Body of pancreas (tissue), 4 donors: ENCODE data around the gene TXLNA. TPM values are rescaled to one million over a fixed set of nuclear protein-coding genes. Genes with fewer than 3 reads are reported as not detected.

ENCODE experiments used
- ATAC-seq: fragments of 150-250 bp; one replicate; pipeline ENCODE4 v1.9.1; 2016
- DNase-seq, 4 donors: peaks; one replicate each; pipeline ENCODE4 v3.0.0-alpha.2; 2019
- H3K27ac ChIP-seq, 4 donors: fragments of 200-600 bp; sonication (generic); 1 replicate in 3 of 4; 2 replicates in 1 of 4; pipeline versions ENCODE4 v1.5.1 to v1.6.1; 2016 to 2019; ENCODE audit warnings: mild to moderate bottlenecking in 1 of 4, mixed read lengths in 1 of 4, moderate library complexity in 1 of 4
- H3K27me3 ChIP-seq, 2 donors: fragments of 200-600 bp; sonication (generic); one replicate each; pipeline ENCODE4 v1.6.0; 2016; ENCODE audit warnings: mild to moderate bottlenecking in 1 of 2
- H3K36me3 ChIP-seq, 2 donors: fragments of 200-600 bp; sonication (generic); replicated peaks in 1 of 2; 2 replicates each; pipeline ENCODE4 v1.5.1; 2016; ENCODE audit warnings: low read depth in 2 of 2; ENCODE audit not compliant: insufficient read depth in 1 of 2
- H3K4me1 ChIP-seq: fragments of 200-600 bp; sonication (generic); one replicate; pipeline ENCODE4 v1.6.0; 2016
- H3K4me3 ChIP-seq, 2 donors: fragments of 200-600 bp; sonication (generic); 1 replicate in 1 of 2; 2 replicates in 1 of 2; pipeline ENCODE4 v1.5.1; 2016 to 2019
- H3K9me3 ChIP-seq, 3 donors: fragments of 200-600 bp; sonication (generic); 1 replicate in 2 of 3; 2 replicates in 1 of 3; pipeline ENCODE4 v1.5.1; 2016
- POLR2A ChIP-seq, 3 donors: fragments of 450-650 bp; IDR thresholded peaks; one replicate each; pipeline ENCODE4 v1.6.1; 2016; ENCODE audit warnings: antibody characterized with exemption in 3 of 3, mild to moderate bottlenecking in 2 of 3
- WGBS, 2 donors: methylation state at CpG; one replicate each; pipeline ENCODE4 v1.1.5; 2017; 5-methylcytosine and 5-hydroxymethylcytosine counted together
- intact Hi-C: fragments of 100-400 bp; cut with DNase I; formaldehyde crosslinking; loops from one replicate; pipeline ENCODE4 v1.15.1; 2023
- total RNA-seq, 2 donors: library from RNA; depleted of rRNA; stranded (reverse); fragments of >200 nt; gene quantifications; one replicate each; pipeline ENCODE4 v1.1.0, GENCODE V29; 2016
- TF ChIP-seq, protein P1 (sequence below), 7 experiments: fragments of 450-650 bp in 4 of 7; fragments of 200-600 bp in 3 of 7; sonication (generic) in 3 of 7; IDR thresholded peaks; one replicate each; pipeline ENCODE4 v1.5.1; 2016 to 2019; ENCODE audit warnings: antibody characterized with exemption in 7 of 7

Gene TXLNA
- total RNA-seq, 2 donors from 2014 or later, result 20.0 to 23.4 TPM

DNA sequence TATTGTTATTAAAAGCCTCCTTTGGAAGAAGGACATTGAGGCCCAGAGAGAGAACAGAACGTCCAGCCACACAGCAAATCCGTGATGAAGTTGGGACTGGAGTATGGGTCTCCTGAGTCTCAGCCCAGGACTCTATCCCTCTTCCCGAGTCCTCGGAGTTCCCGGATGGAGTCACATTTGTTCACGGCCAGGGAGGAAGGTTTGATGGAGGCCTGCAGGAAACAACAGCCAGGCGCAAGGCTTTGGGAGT, 357 bp upstream of the TXLNA start:
- peak; percentile 22 for ATAC-seq
- Histone ChIP-seq H3K4me3 (peak overlapping the region; percentile 30 to 66), H3K27ac (peak overlapping the region; percentile 71 to 93 (median 92)), H3K4me1 (peaks cover 45% of the 10 kb centered on the region), H3K27me3 (no peaks in the 10 kb centered on the region), H3K36me3 (peaks cover 0 to 4% of the 10 kb centered on the region in 2 donors), H3K9me3 (no peaks in the 10 kb centered on the region)
- no peak for DNase-seq
- WGBS, 2 donors, result 11 to 15% methylated on average over 7 of the region's 7 CpGs
- TF ChIP-seq, protein P1, sequence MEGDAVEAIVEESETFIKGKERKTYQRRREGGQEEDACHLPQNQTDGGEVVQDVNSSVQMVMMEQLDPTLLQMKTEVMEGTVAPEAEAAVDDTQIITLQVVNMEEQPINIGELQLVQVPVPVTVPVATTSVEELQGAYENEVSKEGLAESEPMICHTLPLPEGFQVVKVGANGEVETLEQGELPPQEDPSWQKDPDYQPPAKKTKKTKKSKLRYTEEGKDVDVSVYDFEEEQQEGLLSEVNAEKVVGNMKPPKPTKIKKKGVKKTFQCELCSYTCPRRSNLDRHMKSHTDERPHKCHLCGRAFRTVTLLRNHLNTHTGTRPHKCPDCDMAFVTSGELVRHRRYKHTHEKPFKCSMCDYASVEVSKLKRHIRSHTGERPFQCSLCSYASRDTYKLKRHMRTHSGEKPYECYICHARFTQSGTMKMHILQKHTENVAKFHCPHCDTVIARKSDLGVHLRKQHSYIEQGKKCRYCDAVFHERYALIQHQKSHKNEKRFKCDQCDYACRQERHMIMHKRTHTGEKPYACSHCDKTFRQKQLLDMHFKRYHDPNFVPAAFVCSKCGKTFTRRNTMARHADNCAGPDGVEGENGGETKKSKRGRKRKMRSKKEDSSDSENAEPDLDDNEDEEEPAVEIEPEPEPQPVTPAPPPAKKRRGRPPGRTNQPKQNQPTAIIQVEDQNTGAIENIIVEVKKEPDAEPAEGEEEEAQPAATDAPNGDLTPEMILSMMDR (IDR thresholded peaks at IDR 0.05), result no peak
- no peak for TF ChIP-seq POLR2A (IDR thresholded peaks at IDR 0.05)
- intact Hi-C loops, result no loop called here

DNA sequence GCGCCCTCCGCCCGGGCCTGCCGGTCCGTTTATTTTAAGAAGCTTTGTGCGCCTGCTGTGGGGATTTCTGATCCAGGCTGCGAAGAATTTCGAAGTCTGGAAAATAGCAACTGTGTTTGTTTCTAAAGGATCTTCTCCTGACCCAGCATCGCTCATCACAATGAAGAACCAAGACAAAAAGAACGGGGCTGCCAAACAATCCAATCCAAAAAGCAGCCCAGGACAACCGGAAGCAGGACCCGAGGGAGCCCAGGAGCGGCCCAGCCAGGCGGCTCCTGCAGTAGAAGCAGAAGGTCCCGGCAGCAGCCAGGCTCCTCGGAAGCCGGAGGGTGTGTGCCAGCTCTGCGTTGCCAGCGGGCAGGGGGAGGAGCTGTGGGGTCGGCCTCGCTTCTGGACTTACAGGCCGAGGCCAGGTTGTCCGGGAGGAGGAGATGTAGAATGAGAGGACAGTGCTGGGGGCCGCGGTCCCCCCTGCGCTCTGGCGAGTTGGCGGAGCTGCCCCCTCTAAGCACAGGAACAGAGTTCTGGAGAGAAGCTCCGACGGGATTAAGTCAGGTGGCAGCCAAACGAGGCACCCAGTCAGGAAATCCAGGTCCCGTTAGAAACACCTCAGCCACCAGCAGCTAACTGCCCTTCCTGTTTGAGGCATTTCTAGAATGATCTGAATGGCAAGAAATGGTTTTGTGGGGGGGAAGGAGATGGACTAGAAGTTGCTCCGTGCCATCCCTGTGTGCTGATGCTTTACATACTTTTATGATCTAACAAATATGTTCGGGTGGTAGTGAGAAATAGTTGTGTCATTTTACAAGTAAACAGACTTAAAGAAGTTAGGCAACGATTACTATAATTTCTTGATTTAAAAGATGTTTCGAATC, 948 bp downstream of the TXLNA start:
- Histone ChIP-seq H3K27me3 (no peaks in the 10 kb centered on the region), H3K36me3 (peaks cover 3 to 7% of the 10 kb centered on the region in 2 donors), H3K27ac (peak overlapping the region; percentile 71 to 93 (median 92)), H3K4me1 (peaks cover 53% of the 10 kb centered on the region), H3K9me3 (no peaks in the 10 kb centered on the region), H3K4me3 (peak overlapping the region; percentile 30 to 66)
- DNase-seq (peak; percentile 52 to 63 (median 54)), ATAC-seq (peak; percentile 34)
- intact Hi-C loops, result no loop called here
- WGBS, 2 donors, result 4 to 6% methylated on average over 16 to 36 of the region's 36 CpGs
- TF ChIP-seq, protein P1 (IDR thresholded peaks at IDR 0.05), result no peak
- TF ChIP-seq POLR2A (IDR thresholded peaks at IDR 0.05), result no peak

DNA sequence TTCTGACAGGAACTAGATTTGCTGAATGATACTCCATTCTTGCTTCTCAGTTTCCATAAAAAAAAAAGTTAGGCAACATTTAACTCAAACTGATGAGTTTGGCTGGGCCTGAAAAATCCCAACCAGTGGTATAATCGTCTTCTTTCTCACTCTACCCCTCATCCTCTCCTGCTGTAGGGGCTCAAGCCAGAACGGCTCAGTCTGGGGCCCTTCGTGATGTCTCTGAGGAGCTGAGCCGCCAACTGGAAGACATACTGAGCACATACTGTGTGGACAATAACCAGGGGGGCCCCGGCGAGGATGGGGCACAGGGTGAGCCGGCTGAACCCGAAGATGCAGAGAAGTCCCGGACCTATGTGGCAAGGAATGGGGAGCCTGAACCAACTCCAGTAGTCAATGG, 1.6 kb downstream of the TXLNA start:
- 70% methylated on average over 9 of the region's 9 CpGs for WGBS, 2 donors

DNA sequence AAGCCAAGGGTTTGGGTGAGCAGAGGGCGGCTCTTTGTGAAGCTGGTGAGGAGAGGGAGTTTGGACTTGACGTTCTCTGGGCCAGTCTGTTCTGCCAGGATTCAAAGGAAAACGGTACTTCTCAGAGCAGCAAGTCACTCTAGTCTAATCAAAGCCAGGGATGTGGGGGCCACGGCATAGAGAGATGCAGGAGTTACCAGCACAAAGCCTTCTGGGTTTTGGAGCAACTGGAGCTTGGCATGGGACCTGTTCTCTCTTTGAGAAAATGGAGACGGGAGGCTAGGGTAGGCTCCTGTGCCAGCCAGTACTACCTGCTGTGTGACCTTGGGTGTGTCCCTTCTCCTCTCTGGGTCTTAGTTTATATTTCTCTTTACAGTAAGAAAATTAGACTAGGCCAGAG, 2.1 kb downstream of the TXLNA start:
- Histone ChIP-seq H3K4me1 (peaks cover 53% of the 10 kb centered on the region), H3K9me3 (no peaks in the 10 kb centered on the region), H3K27ac (no peak overlapping the region), H3K4me3 (no peak overlapping the region), H3K27me3 (no peaks in the 10 kb centered on the region), H3K36me3 (peaks cover 3 to 9% of the 10 kb centered on the region in 2 donors)
- no peak for DNase-seq
- WGBS, 2 donors, result 51 to 66% methylated on average over 5 of the region's 5 CpGs
- TF ChIP-seq, protein P1 (IDR thresholded peaks at IDR 0.05), result no peak
- no peak for TF ChIP-seq POLR2A (IDR thresholded peaks at IDR 0.05)
- no peak for ATAC-seq
- intact Hi-C loops, result no loop called here

More for the DNA sequence above, 1.6 kb downstream of the TXLNA start:
- Histone ChIP-seq H3K4me1 (peaks cover 53% of the 10 kb centered on the region), H3K36me3 (peaks cover 3 to 9% of the 10 kb centered on the region in 2 donors), H3K4me3 (no peak overlapping the region), H3K9me3 (no peaks in the 10 kb centered on the region), H3K27ac (no peak overlapping the region), H3K27me3 (no peaks in the 10 kb centered on the region)
- intact Hi-C loops, result no loop called here
- ATAC-seq, result no peak
- TF ChIP-seq POLR2A (IDR thresholded peaks at IDR 0.05), result no peak
- TF ChIP-seq, protein P1 (IDR thresholded peaks at IDR 0.05), result no peak
- DNase-seq, result no peak

DNA sequence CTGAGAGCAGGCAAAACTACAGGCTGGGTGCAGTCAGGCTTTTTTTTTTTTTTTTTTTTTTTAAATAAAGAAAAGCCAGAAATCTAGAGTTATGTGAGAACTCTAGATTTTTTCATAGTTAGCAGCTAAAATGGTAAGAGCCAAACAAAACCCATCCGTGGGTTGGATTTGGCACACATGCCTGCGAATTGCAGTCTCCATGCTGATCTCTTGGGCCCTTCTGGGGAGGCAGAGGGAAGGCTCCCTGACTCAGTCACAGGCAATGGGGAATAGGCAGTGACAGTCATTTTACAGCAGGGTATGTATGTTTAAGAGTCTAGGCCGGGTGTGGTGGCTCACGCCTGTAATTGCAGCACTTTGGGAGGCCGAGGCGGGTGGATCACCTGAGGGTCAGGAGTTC, 2.6 kb downstream of the TXLNA start:
- H3K36me3 ChIP-seq, result peaks cover 3 to 9% of the 10 kb centered on the region in 2 donors
- no peak for TF ChIP-seq POLR2A (IDR thresholded peaks at IDR 0.05)
- TF ChIP-seq, protein P1 (IDR thresholded peaks at IDR 0.05), result no peak
- no peak overlapping the region for H3K27ac ChIP-seq
- ATAC-seq, result no peak
- H3K9me3 ChIP-seq, result no peaks in the 10 kb centered on the region
- intact Hi-C loops, result no loop called here
- H3K27me3 ChIP-seq, result no peaks in the 10 kb centered on the region
- no peak for DNase-seq
- no peak overlapping the region for H3K4me3 ChIP-seq
- H3K4me1 ChIP-seq, result peaks cover 53% of the 10 kb centered on the region
- WGBS, 2 donors, result 85 to 92% methylated on average over 6 of the region's 6 CpGs
